ENCODE results near the gene PFDN1. TPM values are rescaled to one million over a fixed set of nuclear protein-coding genes. Genes with fewer than 3 reads are reported as not detected.

Gene PFDN1
- polyA plus RNA-seq, 1 donor from 2014 or later = 147 TPM

- Histone ChIP-seq H3F3A (ENCODE audit: insufficient read depth, low read length, poor library complexity, severe bottlenecking) (no peaks in the 10 kb centered on the region), H3K79me2 (replicated peaks; ENCODE audit: insufficient read depth, low read length) (no peaks in the 10 kb centered on the region), H3K9me3 (ENCODE audit: low read length) (no peaks in the 10 kb centered on the region), H2AFZ (ENCODE audit: low read depth, low read length) (no peak overlapping the region), H3K4me3 (ENCODE audit: low read length) (no peak overlapping the region), H3K9me2 (ENCODE audit: insufficient read depth, low read length) (no peaks in the 10 kb centered on the region), H4K20me1 (ENCODE audit: insufficient read depth) (no peaks in the 10 kb centered on the region), H3K36me3 (ENCODE audit: insufficient read depth, low read length) (no peaks in the 10 kb centered on the region), H3K4me2 (ENCODE audit: low read length) (no peak overlapping the region), H3K27ac (ENCODE audit: low read length) (no peak overlapping the region), H3K9ac (ENCODE audit: low read length) (no peak overlapping the region), H3K27me3 (ENCODE audit: insufficient read depth, low read depth, low read length) (no peaks in the 10 kb centered on the region)
- TF ChIP-seq SMC3 (conservative IDR thresholded peaks at IDR 0.05; ENCODE audit: poor library complexity) (no peak), MXI1 (conservative IDR thresholded peaks at IDR 0.05; ENCODE audit: poor library complexity, severe bottlenecking) (no peak), REST (IDR thresholded peaks at IDR 0.05; ENCODE audit: borderline replicate concordance) (no peak), TAF1 (IDR thresholded peaks at IDR 0.05; ENCODE audit: low read depth) (no peak), POLR2AphosphoS5 (IDR thresholded peaks at IDR 0.05) (no peak)
Measured at GRCh38 chr5:140222416-140222815, 80.5 kb downstream of the PFDN1 start.

GRCh38 chr5:140221697-140222223 is 81.1 kb downstream of the PFDN1 start:
- no peaks in the 10 kb centered on the region for H3K9me2 ChIP-seq (ENCODE audit: insufficient read depth, low read length)
- H3F3A ChIP-seq (ENCODE audit: insufficient read depth, low read length, poor library complexity, severe bottlenecking) = no peaks in the 10 kb centered on the region
- no peak overlapping the region for H3K4me3 ChIP-seq (ENCODE audit: low read length)
- H3K79me2 ChIP-seq (replicated peaks; ENCODE audit: insufficient read depth, low read length) = no peaks in the 10 kb centered on the region
- no peaks in the 10 kb centered on the region for H3K9me3 ChIP-seq (ENCODE audit: low read length)
- no peak overlapping the region for H3K27ac ChIP-seq (ENCODE audit: low read length)
- H2AFZ ChIP-seq (ENCODE audit: low read depth, low read length) = no peak overlapping the region
- no peak overlapping the region for H3K4me2 ChIP-seq (ENCODE audit: low read length)
- H3K36me3 ChIP-seq (ENCODE audit: insufficient read depth, low read length) = no peaks in the 10 kb centered on the region
- TF ChIP-seq POLR2AphosphoS5 (IDR thresholded peaks at IDR 0.05) (no peak), MXI1 (conservative IDR thresholded peaks at IDR 0.05; ENCODE audit: poor library complexity, severe bottlenecking) (no peak), REST (IDR thresholded peaks at IDR 0.05; ENCODE audit: borderline replicate concordance) (no peak), RAD21 (conservative IDR thresholded peaks at IDR 0.05) (no peak)
- no peaks in the 10 kb centered on the region for H4K20me1 ChIP-seq (ENCODE audit: insufficient read depth)
- H3K9ac ChIP-seq (ENCODE audit: low read length) = no peak overlapping the region
- H3K27me3 ChIP-seq (ENCODE audit: insufficient read depth, low read depth, low read length) = no peaks in the 10 kb centered on the region

GRCh38 chr5:140220698-140221064 is 82.2 kb downstream of the PFDN1 start:
- H3K9me2 ChIP-seq (ENCODE audit: insufficient read depth, low read length) = no peaks in the 10 kb centered on the region
- TF ChIP-seq MXI1 (conservative IDR thresholded peaks at IDR 0.05; ENCODE audit: poor library complexity, severe bottlenecking) (no peak), CTCF (IDR thresholded peaks at IDR 0.05; ENCODE audit: poor library complexity, severe bottlenecking) (no peak), RAD21 (conservative IDR thresholded peaks at IDR 0.05) (no peak)
- H3K36me3 ChIP-seq (ENCODE audit: insufficient read depth, low read length) = no peaks in the 10 kb centered on the region
- H2AFZ ChIP-seq (ENCODE audit: low read depth, low read length) = no peak overlapping the region
- no peak overlapping the region for H3K4me3 ChIP-seq (ENCODE audit: low read length)
- H3K9me3 ChIP-seq (ENCODE audit: low read length) = no peaks in the 10 kb centered on the region
- no peak overlapping the region for H3K27ac ChIP-seq (ENCODE audit: low read length)
- no peak overlapping the region for H3K4me2 ChIP-seq (ENCODE audit: low read length)
- H3K27me3 ChIP-seq (ENCODE audit: insufficient read depth, low read depth, low read length) = no peaks in the 10 kb centered on the region
- no peaks in the 10 kb centered on the region for H4K20me1 ChIP-seq (ENCODE audit: insufficient read depth)
- H3K9ac ChIP-seq (ENCODE audit: low read length) = no peak overlapping the region
- H3F3A ChIP-seq (ENCODE audit: insufficient read depth, low read length, poor library complexity, severe bottlenecking) = no peaks in the 10 kb centered on the region
- no peaks in the 10 kb centered on the region for H3K79me2 ChIP-seq (replicated peaks; ENCODE audit: insufficient read depth, low read length)
